ENCODE data around the gene SOS1.

DNA sequence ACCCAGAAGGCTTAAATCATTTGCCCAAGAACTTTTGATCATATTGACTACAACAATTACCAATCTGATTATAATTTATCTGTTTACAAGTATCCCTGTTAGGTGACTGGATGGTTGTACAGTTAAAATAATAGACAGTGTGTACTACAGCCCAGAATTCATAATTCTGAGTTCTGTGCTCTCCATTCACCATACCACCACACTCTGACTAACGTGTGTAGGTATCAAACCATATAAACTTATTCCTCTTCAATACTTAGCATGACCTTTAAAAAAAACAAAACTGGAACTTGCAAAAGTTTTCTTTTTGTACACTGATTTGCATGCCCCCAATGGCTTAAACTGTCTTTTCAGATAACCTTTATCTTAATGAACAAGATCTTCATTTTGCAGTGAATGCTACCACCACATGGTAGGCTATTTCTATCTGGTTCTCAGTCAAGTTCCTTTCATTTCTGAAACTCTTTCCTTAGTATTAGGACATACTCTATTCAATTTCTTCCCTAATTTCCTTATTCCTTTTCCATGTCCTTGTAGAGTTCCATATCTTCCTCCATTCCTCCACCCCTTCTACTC is 50.9 kb downstream of the SOS1 start:
- TF ChIP-seq POLR2A (IDR thresholded peaks at IDR 0.05; ENCODE audit: low read depth, low read length), result no peak
- no peak for TF ChIP-seq POLR2AphosphoS5 (IDR thresholded peaks at IDR 0.05; ENCODE audit: low read depth, low read length)
- TF ChIP-seq POU2F2 (IDR thresholded peaks at IDR 0.05; ENCODE audit: low read depth, low read length), result no peak
